ENCODE data around the gene MGAT5B. TPM values are rescaled to one million over a fixed set of nuclear protein-coding genes. Genes with fewer than 3 reads are reported as not detected.
"Not testable (repeated sequence)": the region's sequence is repeated elsewhere in the genome, so short reads cannot be mapped to it uniquely, and the experiment has no call there.

MGAT5B gene
- total RNA-seq, 1 experiment from 2014 or later, result 4.4 TPM

GRCh38 chr17:76849160-76849559, 19.0 kb upstream of the MGAT5B start:
- BruUV-seq (replicated peaks); RAD21 ChIA-PET (ENCODE audit: low non-redundant PET in 1 of 2, low total read pairs in 2 of 2, uncharacterized antibody in 2 of 2, unreplicated experiment in 2 of 2); CTCF ChIA-PET: not testable (repeated sequence)

GRCh38 chr17:76852843-76853242, 15.4 kb upstream of the MGAT5B start:
- RAD21 ChIA-PET (ENCODE audit: low non-redundant PET in 1 of 2, low total read pairs in 2 of 2, uncharacterized antibody in 2 of 2, unreplicated experiment in 2 of 2), result no interaction called here
- no peak for DNase-seq (ENCODE audit: low read depth, low spot score)
- Histone ChIP-seq H2AFZ (ENCODE audit: low read depth, low read length, poor library complexity, severe bottlenecking) (no peak overlapping the region), H3K27ac (ENCODE audit: low read depth, low read length) (no peak overlapping the region), H3K9me3 (ENCODE audit: control insufficient read depth in 1 of 2, insufficient read depth in 1 of 2, low read depth in 1 of 2, low read length in 2 of 2) (no peaks in the 10 kb centered on the region), H3K4me2 (ENCODE audit: low read length) (no peak overlapping the region), H3K79me2 (ENCODE audit: insufficient read depth, low read length) (no peaks in the 10 kb centered on the region), H3K9ac (ENCODE audit: low read length) (no peak overlapping the region), H3K9me2 (ENCODE audit: insufficient read depth) (no peaks in the 10 kb centered on the region), H3K36me3 (ENCODE audit: control insufficient read depth in 1 of 2, insufficient read depth in 2 of 2, low read length in 2 of 2) (no peaks in the 10 kb centered on the region), H4K20me1 (ENCODE audit: insufficient read depth) (no peaks in the 10 kb centered on the region), H3K4me3 (replicated peaks in 1 of 2; ENCODE audit: low read depth in 1 of 2, low read length in 2 of 2) (no peak overlapping the region), H3K4me1 (ENCODE audit: control insufficient read depth in 1 of 2, insufficient read depth in 2 of 2, low read length in 2 of 2) (peaks cover 7 to 11% of the 10 kb centered on the region in 2 experiments; a peak in 3 of 4 replicates), H3K27me3 (ENCODE audit: insufficient read depth, low read length) (no peaks in the 10 kb centered on the region)
- CTCF ChIA-PET, result no interaction called here
- TF ChIP-seq YY1 (IDR thresholded peaks at IDR 0.05; ENCODE audit: extremely low read depth, insufficient replicate concordance, low read depth, low read length), result no peak
- no peak for TF ChIP-seq ELF1 (IDR thresholded peaks at IDR 0.05; ENCODE audit: borderline replicate concordance, low read depth)
- no peak for TF ChIP-seq RAD21 (IDR thresholded peaks at IDR 0.05; ENCODE audit: low read depth)
- TF ChIP-seq CBX3 (IDR thresholded peaks at IDR 0.05; ENCODE audit: low read depth), result no peak
- TF ChIP-seq CTCF (IDR thresholded peaks at IDR 0.05 in 2 of 3, conservative IDR thresholded peaks at IDR 0.05 in 1 of 3; ENCODE audit: borderline replicate concordance in 1 of 3, insufficient read depth in 1 of 3, low read depth in 2 of 3, low read length in 2 of 3), result no peak
- no peak for TF ChIP-seq EZH2 (IDR thresholded peaks at IDR 0.05)
- TF ChIP-seq ZNF274 (IDR thresholded peaks at IDR 0.05; ENCODE audit: low read depth, low read length), result no peak
- POLR2A ChIA-PET, result no interaction called here
- ATAC-seq, result no peak
- intact Hi-C loops (cut with micrococcal nuclease), result no loop called here
- BruUV-seq (replicated peaks), result no TSS peak

More at GRCh38 chr17:76849160-76849559, 19.0 kb upstream of the MGAT5B start:
- H3K27ac ChIP-seq (ENCODE audit: low read depth, low read length); H3K36me3 ChIP-seq (ENCODE audit: control insufficient read depth in 1 of 2, insufficient read depth in 2 of 2, low read length in 2 of 2); H2AFZ ChIP-seq (ENCODE audit: low read depth, low read length, poor library complexity, severe bottlenecking); intact Hi-C loops (cut with micrococcal nuclease); H3K9me3 ChIP-seq (ENCODE audit: control insufficient read depth in 1 of 2, insufficient read depth in 1 of 2, low read depth in 1 of 2, low read length in 2 of 2); POLR2A ChIA-PET; H3K27me3 ChIP-seq (ENCODE audit: insufficient read depth, low read length); H3K79me2 ChIP-seq (ENCODE audit: insufficient read depth, low read length); H3K9ac ChIP-seq (ENCODE audit: low read length); H4K20me1 ChIP-seq (ENCODE audit: insufficient read depth); DNase-seq (ENCODE audit: low read depth, low spot score); H3K4me2 ChIP-seq (ENCODE audit: low read length); ATAC-seq; H3K9me2 ChIP-seq (ENCODE audit: insufficient read depth); H3K4me3 ChIP-seq (replicated peaks in 1 of 2; ENCODE audit: low read depth in 1 of 2, low read length in 2 of 2): not testable (repeated sequence)
- H3K4me1 ChIP-seq (ENCODE audit: control insufficient read depth in 1 of 2, insufficient read depth in 2 of 2, low read length in 2 of 2), result peaks cover 6 to 14% of the 10 kb centered on the region in 2 experiments; a peak in 3 of 4 replicates
